DND-41 (cell line): Measurements from ENCODE around the gene WSB2.

ENCODE experiments used
- EZH2 ChIP-seq: IDR thresholded peaks from 3 replicates; pipeline ENCODE4 v1.6.1; 2012; ENCODE audit warnings: borderline replicate concordance, low read depth, mild to moderate bottlenecking, moderate library complexity, low read length, inconsistent platforms; ENCODE audit not compliant: severe bottlenecking
- TF ChIP-seq, protein P1 (sequence below): IDR thresholded peaks from 2 replicates; pipeline ENCODE4 v1.5.1; 2012; ENCODE audit warnings: borderline replicate concordance, low read length, moderate library complexity, mild to moderate bottlenecking; ENCODE audit not compliant: poor library complexity, severe bottlenecking; ENCODE audit errors: extremely low read depth

DNA sequence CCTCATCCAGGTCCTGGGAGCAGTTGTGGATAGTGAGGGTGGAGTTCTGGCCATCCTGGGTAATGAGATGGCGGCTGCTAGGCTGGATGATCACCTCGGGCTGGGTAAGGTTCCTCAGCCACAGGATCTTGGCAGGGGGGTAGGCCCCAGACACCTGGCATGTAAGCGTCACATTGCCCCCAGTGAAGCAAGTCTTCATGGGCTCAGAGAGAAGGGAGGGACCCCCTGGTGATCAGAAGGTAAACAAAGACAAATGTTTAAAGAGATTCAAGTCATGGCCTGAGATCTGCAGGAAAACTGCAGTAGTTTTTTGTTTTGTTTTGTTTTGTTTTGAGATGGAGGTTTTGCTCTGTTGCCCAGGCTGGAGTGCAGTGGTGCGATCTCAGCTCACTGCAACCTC lies 12.8 kb upstream of the WSB2 start:
- TF ChIP-seq, protein P1, sequence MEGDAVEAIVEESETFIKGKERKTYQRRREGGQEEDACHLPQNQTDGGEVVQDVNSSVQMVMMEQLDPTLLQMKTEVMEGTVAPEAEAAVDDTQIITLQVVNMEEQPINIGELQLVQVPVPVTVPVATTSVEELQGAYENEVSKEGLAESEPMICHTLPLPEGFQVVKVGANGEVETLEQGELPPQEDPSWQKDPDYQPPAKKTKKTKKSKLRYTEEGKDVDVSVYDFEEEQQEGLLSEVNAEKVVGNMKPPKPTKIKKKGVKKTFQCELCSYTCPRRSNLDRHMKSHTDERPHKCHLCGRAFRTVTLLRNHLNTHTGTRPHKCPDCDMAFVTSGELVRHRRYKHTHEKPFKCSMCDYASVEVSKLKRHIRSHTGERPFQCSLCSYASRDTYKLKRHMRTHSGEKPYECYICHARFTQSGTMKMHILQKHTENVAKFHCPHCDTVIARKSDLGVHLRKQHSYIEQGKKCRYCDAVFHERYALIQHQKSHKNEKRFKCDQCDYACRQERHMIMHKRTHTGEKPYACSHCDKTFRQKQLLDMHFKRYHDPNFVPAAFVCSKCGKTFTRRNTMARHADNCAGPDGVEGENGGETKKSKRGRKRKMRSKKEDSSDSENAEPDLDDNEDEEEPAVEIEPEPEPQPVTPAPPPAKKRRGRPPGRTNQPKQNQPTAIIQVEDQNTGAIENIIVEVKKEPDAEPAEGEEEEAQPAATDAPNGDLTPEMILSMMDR, result no peak
- no peak for TF ChIP-seq EZH2
